MM.1S (cell line): ENCODE data around the gene GMPR.

ENCODE experiments used
- EZH2 ChIP-seq: fragments of 300-600 bp; sonication (generic); optimal IDR thresholded peaks from 2 replicates; pipeline ENCODE3; 2017; ENCODE audit warnings: low read depth, mild to moderate bottlenecking, antibody characterized with exemption, low read length, mixed read lengths
- TF ChIP-seq, protein P1 (sequence below): fragments of 300-600 bp; sonication (generic); IDR thresholded peaks from 2 replicates; pipeline ENCODE4 v1.5.1; 2016; ENCODE audit warnings: antibody characterized with exemption, low read length, mixed read lengths

DNA sequence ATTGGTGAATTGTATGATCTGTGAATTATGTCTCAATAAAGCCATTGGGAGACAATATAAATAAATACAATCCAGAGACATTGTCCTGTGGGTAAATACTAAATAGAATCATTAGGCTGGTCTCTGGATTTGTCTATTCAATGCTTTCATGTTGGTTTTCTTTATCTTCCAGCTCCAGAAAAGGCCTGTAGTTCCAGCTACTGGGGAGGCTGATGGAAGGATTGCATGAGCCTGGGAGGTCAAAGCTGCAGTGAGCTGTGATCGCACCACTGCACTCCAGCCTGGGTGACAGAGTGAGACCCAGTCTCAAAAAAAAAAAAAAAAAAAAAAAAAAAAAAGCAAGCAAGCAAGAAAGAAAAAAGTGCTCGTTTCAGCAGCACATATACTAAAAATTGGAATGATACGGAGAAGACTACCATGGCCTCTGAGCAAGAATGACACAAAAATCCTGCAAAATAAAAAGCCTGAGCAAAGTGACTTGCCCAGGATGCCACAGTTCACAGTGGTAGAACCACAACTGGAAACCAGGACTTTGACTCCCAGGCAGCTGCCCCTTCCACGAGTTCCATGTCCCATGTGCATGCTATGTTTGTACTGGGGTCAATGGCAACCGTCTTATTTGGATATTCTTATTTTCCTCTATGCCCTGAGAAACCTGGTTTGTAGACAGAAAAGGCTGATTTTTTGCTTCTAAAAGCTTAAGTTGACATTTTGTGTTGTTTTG lies 33.6 kb upstream of the GMPR start:
- TF ChIP-seq, protein P1, sequence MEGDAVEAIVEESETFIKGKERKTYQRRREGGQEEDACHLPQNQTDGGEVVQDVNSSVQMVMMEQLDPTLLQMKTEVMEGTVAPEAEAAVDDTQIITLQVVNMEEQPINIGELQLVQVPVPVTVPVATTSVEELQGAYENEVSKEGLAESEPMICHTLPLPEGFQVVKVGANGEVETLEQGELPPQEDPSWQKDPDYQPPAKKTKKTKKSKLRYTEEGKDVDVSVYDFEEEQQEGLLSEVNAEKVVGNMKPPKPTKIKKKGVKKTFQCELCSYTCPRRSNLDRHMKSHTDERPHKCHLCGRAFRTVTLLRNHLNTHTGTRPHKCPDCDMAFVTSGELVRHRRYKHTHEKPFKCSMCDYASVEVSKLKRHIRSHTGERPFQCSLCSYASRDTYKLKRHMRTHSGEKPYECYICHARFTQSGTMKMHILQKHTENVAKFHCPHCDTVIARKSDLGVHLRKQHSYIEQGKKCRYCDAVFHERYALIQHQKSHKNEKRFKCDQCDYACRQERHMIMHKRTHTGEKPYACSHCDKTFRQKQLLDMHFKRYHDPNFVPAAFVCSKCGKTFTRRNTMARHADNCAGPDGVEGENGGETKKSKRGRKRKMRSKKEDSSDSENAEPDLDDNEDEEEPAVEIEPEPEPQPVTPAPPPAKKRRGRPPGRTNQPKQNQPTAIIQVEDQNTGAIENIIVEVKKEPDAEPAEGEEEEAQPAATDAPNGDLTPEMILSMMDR = no peak
- TF ChIP-seq EZH2 = no peak
